KMS-11 (cell line): ENCODE results near the gene RAD18.

Experiments used
- H2AFZ ChIP-seq: fragments of 200-600 bp; sonication (generic); 2 replicates; pipeline ENCODE4 v1.6.1; 2016; ENCODE audit warnings: antibody characterized with exemption, mixed run types, low read depth
- H3K27ac ChIP-seq: fragments of 200-600 bp; sonication (generic); 2 replicates; pipeline ENCODE4 v1.6.1; 2016; ENCODE audit warnings: mild to moderate bottlenecking, mixed run types
- H3K27me3 ChIP-seq: fragments of 200-600 bp; sonication (generic); 2 replicates; pipeline ENCODE4 v1.6.1; 2017; ENCODE audit warnings: mild to moderate bottlenecking, low read depth, mixed run types, moderate library complexity; ENCODE audit not compliant: insufficient read depth
- H3K36me3 ChIP-seq: fragments of 200-600 bp; sonication (generic); 2 replicates; pipeline ENCODE4 v1.6.1; 2017; ENCODE audit warnings: mild to moderate bottlenecking, mixed run types; ENCODE audit not compliant: insufficient read depth
- H3K4me1 ChIP-seq: fragments of 200-600 bp; sonication (generic); 2 replicates; pipeline ENCODE4 v1.6.1; 2016; ENCODE audit warnings: mild to moderate bottlenecking, low read depth, mixed run types; ENCODE audit not compliant: poor library complexity, severe bottlenecking
- H3K4me2 ChIP-seq: fragments of 200-600 bp; sonication (generic); 2 replicates; pipeline ENCODE4 v1.7.0; 2016; ENCODE audit warnings: mild to moderate bottlenecking, mixed run types
- H3K4me3 ChIP-seq: fragments of 200-600 bp; sonication (generic); IDR thresholded peaks from 2 replicates; pipeline ENCODE4 v1.6.1; 2017; ENCODE audit warnings: low read depth, low read length, mixed read lengths; ENCODE audit not compliant: insufficient read depth
- H3K79me2 ChIP-seq: fragments of 200-600 bp; sonication (generic); 2 replicates; pipeline ENCODE4 v1.6.1; 2016; ENCODE audit warnings: low read depth, mixed run types; ENCODE audit not compliant: insufficient read depth
- H3K9ac ChIP-seq: fragments of 200-600 bp; sonication (generic); 2 replicates; pipeline ENCODE4 v1.6.1; 2016; ENCODE audit warnings: mild to moderate bottlenecking, mixed run types
- H4K20me1 ChIP-seq: fragments of 200-600 bp; sonication (generic); 2 replicates; pipeline ENCODE4 v1.6.1; 2016; ENCODE audit warnings: mild to moderate bottlenecking, mixed run types; ENCODE audit not compliant: insufficient read depth
- CTCF ChIP-seq: fragments of 200-600 bp; sonication (generic); conservative IDR thresholded peaks from 2 replicates; pipeline ENCODE4 v1.6.1; 2017; ENCODE audit warnings: low read depth, mild to moderate bottlenecking, antibody characterized with exemption, low read length, moderate library complexity, mixed read lengths

The RAD18 gene

GRCh38 chr3:8954938-8955763 is 8.1 kb downstream of the RAD18 start:
- Histone ChIP-seq H3K79me2 (peaks cover 24% of the 10 kb centered on the region; the same call in 1 of the 2 replicates), H3K4me3 (no peak overlapping the region), H3K4me1 (no peaks in the 10 kb centered on the region), H3K36me3 (no peaks in the 10 kb centered on the region), H3K9ac (no peak overlapping the region), H3K4me2 (no peak overlapping the region), H3K27ac (no peak overlapping the region), H4K20me1 (no peaks in the 10 kb centered on the region), H3K27me3 (no peaks in the 10 kb centered on the region), H2AFZ (no peak overlapping the region)
- TF ChIP-seq CTCF: no peak

GRCh38 chr3:8953313-8953712 is 10.0 kb downstream of the RAD18 start:
- H3K4me3 ChIP-seq: no peak overlapping the region
- no peak overlapping the region for H3K9ac ChIP-seq
- H3K79me2 ChIP-seq: 0 out of 2 replicates have a peak, but pooled peaks cover 12% of the 10 kb centered on the region
- H3K4me1 ChIP-seq: no peaks in the 10 kb centered on the region
- H3K27ac ChIP-seq: no peak overlapping the region
- no peaks in the 10 kb centered on the region for H3K27me3 ChIP-seq
- no peak for TF ChIP-seq CTCF
- H3K36me3 ChIP-seq: no peaks in the 10 kb centered on the region
- no peak overlapping the region for H3K4me2 ChIP-seq
- H4K20me1 ChIP-seq: no peaks in the 10 kb centered on the region
- no peak overlapping the region for H2AFZ ChIP-seq

GRCh38 chr3:8952130-8952529 is 11.1 kb downstream of the RAD18 start:
- Histone ChIP-seq H2AFZ (no peak overlapping the region), H3K27me3 (no peaks in the 10 kb centered on the region), H3K9ac (no peak overlapping the region), H3K79me2 (0 out of 2 replicates have a peak, but pooled peaks cover 8% of the 10 kb centered on the region), H3K36me3 (no peaks in the 10 kb centered on the region), H3K4me1 (no peaks in the 10 kb centered on the region), H3K4me2 (no peak overlapping the region), H3K27ac (no peak overlapping the region), H4K20me1 (no peaks in the 10 kb centered on the region), H3K4me3 (no peak overlapping the region)
- no peak for TF ChIP-seq CTCF

GRCh38 chr3:8945890-8946600 is 17.2 kb downstream of the RAD18 start:
- Histone ChIP-seq H2AFZ (no peak overlapping the region), H3K9ac (no peak overlapping the region), H3K4me3 (no peak overlapping the region), H3K27ac (no peak overlapping the region), H3K27me3 (no peaks in the 10 kb centered on the region), H3K4me2 (no peak overlapping the region), H3K4me1 (no peaks in the 10 kb centered on the region), H4K20me1 (no peaks in the 10 kb centered on the region), H3K79me2 (0 out of 2 replicates have a peak, but pooled peaks cover 7% of the 10 kb centered on the region), H3K36me3 (no peaks in the 10 kb centered on the region)
- TF ChIP-seq CTCF: no peak
